Epithelial cell of prostate (primary cell): ENCODE results near the gene LIMS4.
"Not testable (repeated sequence)": the region's sequence is repeated elsewhere in the genome, so short reads cannot be mapped to it uniquely, and the experiment has no call there.

Source experiments
- DNase-seq: peaks from one replicate; pipeline ENCODE4 v3.0.0-alpha.2; 2011; ENCODE audit warnings: low read depth, low spot score
- H3K27ac ChIP-seq: fragments of 450-650 bp; 2 replicates; pipeline ENCODE4 v1.5.1; 2017; ENCODE audit warnings: mild to moderate bottlenecking

LIMS4 gene, protein sequence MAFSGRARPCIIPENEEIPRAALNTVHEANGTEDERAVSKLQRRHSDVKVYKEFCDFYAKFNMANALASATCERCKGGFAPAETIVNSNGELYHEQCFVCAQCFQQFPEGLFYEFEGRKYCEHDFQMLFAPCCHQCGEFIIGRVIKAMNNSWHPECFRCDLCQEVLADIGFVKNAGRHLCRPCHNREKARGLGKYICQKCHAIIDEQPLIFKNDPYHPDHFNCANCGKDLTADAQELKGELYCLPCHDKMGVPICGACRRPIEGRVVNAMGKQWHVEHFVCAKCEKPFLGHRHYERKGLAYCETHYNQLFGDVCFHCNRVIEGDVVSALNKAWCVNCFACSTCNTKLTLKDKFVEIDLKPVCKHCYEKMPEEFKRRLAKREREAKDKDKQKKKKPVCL

DNA sequence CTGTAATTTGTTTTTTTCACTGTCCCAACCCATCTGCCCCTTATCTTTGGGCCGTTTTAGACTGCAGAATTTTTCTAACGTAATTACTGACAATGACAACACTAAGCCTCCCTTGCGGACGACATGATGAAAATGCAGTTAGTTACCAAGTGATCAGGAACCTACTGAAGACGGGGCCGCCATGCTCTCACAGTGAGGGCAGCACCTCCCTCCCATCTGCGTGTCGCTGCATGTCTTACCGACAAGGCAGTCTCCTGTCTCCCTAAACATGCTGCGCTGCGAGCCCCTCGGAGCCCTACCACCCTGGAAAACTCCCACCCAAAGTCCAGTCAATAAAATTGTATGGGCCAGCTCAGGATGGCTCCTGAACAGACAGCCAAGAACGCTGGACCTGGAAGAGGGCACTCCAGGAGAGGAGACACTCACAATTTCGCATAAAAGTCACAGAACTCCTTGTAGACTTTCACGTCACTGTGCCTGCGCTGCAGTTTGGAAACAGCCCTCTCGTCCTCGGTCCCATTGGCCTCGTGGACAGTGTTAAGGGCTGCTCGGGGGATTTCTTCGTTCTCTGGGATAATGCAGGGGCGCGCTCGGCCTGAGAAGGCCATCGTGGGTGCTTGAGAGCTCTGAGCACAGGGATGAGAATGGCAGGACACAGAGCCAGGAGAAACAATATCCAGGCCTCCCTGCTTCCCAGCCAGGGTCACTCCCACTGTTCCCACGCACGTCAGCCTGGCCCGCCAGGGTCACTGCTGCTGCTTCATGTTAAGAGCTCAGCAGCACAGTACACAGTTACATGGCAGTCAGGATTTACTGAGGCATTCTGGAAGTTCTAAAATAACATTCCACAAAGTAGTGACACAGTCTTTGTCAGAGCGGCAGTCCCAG is at the start of gene LIMS4:
Gene LIMS4 (minus strand): TSS at position 646 of the 888 bp plus-strand sequence. CDS start 38 bp downstream, at position 608.
- not testable (repeated sequence) for H3K27ac ChIP-seq, DNase-seq

DNA sequence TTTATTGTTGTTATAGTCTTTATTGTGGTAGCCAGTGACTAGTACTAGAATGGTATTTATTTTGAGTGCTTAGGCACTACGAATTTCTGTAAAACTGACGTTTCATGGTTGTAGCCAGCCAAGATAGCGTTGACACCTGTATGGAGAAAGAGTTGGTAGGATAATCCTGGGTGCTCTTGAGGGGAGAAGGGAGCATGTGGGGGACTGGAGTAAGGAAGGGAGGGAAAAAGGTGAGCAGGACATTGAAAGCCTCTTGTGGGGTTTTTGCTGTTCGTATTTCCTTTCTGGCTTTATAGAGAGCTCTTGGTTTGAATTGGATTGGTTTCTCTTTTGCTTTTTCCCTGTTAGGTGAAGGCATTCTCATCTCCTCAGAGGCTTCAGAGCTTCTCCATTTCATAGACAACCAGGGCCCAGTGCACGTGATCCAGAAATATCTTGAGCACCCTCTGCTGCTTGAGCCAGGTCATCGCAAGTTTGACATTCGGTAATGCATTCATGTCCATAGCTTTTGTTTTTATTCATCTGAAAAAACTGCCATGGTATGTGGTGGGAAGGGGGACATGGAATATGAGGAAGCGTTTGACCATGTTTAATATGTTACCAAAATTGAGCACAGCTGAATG is 27.2 kb upstream of the LIMS4 start:
- H3K27ac ChIP-seq, DNase-seq: not testable (repeated sequence)

DNA sequence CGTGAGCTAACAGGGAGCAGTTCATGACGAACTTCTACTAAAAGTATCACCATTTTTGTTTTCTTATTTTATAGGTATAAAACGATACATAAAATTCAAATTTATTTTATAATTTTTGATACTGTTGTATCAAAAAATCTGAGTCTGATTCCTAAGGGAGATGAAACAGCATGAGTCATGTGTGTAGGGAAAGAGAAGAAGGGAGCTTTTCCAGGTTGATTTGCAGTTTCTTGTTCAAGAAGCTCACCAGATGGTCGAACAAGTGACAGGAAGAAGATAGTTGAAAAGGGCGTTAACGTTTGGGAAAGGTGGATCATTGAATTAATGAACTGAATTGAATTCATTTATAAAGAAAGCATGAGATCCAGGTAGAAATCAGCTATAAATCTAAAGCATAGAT is 23.4 kb upstream of the LIMS4 start:
- not testable (repeated sequence) for H3K27ac ChIP-seq, DNase-seq

DNA sequence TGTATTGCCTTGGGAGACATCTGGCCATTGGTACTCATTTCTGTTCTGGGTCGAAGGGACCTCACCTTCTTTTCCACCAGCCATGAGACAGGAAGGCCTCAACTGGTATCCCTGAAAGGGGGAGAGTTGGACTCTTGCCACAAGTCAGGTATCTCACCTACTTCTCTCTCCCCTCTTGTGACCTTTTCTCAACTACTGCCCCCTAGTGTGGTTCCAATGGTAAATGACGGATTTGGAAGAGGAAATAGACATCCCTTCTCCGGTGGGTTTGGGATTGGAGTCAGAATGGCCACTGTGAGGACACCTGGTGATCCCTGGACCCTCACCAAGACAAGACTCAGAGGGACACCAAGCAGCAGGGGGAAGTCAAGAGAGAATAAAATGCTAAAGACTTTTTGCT is 21.9 kb upstream of the LIMS4 start:
- DNase-seq, H3K27ac ChIP-seq: not testable (repeated sequence)

DNA sequence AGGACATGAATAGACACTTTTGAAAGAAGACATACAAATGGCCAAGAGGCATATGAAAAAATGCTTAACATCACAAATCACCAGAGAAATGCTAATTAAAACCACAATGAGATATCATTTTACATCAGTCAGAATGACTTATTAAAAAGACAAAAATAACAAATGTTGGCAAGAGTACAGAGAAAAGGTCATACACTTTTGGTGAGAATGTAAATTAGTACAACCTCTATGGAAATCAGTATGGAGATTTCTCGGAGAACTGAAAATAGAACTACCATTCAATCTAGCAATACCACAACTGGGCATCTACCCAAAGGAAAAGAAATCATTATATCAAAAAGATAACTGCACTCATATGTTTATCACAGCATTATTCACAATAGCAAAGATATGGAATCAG is 16.4 kb upstream of the LIMS4 start:
- not testable (repeated sequence) for H3K27ac ChIP-seq, DNase-seq

DNA sequence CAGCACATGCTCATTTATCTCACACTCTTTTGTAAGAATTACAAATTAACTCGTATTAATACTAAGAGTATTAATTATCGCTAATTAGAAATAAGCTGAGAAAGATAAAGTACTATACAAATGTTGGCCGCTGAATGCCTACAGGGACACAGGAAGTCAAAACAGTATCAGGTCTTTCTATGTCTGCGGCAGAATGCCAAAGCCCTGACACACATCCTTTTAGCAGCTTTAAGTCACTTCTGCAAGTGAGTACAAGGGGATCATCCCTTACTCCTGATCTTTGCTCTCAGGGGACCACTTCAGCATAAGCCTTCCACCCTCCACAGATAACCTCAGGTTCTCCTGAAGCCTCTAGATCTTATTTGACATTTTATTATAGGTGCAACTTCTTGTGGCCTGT is 10.1 kb upstream of the LIMS4 start:
- DNase-seq, H3K27ac ChIP-seq: not testable (repeated sequence)

DNA sequence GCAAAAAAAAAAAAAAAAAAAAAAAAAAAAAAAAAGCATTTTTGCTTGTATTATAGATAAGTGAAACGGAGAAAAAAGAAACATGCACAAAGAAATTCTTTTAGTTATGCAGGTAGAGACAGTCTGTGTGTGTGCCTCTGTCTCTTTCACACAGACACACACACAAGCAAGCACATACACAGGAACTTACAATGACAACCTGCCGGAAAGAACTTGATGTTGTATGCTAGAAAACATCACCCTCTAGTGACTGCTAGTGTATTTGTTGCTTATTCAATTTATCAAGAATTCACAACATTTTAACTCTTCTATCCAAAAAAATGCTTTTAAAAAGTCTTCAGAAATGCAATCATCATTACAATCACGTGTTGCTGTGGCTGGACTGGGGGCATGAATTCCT is 8.6 kb upstream of the LIMS4 start:
- not testable (repeated sequence) for H3K27ac ChIP-seq, DNase-seq

DNA sequence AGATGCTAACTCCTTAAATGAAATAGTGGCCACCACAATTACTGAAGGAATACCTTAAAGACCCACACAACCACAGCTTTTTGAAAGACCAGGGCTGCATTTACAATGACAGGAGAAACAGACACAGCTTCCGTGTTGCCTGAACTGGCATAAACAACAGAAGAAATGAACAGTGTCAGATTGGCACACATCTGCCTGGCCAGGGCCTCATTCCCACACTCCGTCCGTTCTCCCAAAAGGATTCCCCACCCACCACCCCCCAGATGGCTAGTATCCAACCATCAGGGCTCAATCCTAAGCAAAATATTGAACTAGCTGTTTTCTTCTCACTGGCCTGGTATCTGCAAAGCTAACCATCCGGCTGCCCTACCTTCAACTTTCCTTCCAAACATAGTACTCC is 7.5 kb upstream of the LIMS4 start:
- not testable (repeated sequence) for H3K27ac ChIP-seq, DNase-seq

DNA sequence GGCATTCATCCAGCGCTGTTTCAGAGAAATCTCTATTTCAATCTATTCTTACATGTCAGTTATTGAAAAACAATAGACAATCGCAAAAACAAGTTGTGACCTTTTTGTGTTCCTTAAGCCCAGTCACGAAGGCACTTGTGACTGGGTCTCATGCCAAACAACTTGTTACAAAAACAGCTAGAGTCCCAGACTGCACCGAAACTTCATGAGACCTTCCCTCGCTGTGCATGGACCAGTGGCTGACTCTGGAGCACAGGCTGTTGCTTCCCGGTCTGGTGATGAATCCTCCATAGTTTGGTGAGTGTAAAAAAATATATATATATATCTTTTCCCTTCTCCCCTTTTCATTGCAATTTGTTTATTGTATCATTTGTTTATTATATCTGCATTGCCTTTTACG is 4.8 kb upstream of the LIMS4 start:
- H3K27ac ChIP-seq, DNase-seq: not testable (repeated sequence)

DNA sequence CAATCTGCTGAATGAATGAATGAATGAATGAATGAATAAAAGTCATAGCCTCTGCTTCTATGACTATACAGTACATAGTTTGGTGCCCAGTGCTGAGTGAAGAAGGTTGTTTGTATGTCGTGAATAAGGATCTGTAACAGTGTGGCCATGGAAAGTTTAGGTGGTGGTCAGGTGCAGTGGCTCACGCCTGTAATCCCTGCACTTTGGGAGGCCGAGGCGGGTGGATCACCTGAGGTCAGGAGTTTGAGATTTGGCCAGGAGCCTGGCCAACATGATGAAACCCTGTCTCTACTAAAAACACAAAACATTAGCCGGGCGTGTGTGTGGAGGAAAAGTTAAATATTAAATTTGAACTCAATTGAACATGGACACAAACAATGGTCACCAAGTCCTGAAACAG is 4.3 kb upstream of the LIMS4 start:
- not testable (repeated sequence) for DNase-seq, H3K27ac ChIP-seq

DNA sequence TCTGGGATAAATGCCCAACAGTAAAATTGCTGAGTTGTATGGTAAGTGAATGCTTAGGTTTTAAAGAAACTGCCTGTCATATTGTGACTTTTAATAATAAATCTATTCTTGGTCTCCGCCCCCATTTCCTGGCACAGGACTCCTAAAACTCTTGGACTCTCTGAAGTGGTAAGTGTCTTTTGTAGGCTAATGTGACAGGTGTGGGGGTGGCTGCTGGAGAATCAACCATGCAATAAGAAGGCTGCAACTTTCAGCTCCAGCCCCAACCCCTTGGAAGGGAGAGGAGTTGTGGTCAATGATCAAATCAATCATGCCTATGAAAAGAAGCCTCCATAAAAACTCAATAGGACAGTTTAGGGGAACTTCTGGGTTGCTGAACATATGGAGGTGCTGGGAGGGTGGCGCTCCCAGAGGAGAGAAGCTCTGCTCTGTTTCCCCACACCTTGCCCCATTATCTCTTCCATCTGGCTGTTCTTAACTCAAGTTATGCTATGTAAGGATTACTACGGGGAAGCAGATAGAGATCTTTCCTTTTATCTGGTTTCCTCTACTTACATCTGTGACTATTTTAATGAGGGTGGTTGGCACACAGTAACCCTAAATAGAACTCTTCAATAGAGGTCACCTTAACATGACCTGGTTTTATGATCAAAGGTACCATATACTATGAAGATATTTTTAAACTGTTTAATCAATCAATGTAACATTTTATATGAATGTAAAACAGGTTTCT is 3.2 kb upstream of the LIMS4 start:
- H3K27ac ChIP-seq, DNase-seq: not testable (repeated sequence)

DNA sequence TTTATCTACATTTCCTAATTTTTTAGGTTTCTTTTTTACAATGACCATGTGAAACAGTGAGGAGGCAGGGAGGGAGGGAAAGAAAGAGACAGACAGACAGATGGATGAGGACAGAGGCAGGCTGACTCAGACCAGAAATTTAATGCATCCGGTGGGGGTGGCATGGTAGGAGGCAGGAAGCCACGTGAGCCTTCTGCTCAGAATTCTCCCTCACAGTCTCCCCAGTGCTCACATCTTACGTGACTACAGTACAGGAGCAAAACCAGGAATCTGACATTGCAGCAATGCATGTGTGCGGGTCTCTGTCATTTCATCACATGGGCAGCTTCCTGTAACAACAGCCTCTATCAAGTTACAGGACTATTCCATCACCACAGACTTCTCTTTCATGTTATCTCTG is 2.3 kb upstream of the LIMS4 start:
- not testable (repeated sequence) for DNase-seq, H3K27ac ChIP-seq

DNA sequence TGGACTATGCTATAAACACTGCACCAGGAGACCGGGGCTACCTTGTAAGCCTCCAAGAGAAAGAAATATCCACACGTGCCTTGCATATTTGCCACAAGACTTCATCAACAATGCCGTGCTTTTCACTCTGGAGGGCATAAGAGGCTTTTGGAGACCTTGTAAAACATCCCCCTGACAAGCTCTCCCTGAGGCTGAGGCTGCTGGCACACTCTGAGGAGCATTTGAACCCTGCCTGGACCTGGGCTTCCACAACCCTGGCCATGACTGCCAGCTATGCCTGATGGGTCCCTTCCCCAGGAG is 393 bp upstream of the LIMS4 start:
- not testable (repeated sequence) for DNase-seq, H3K27ac ChIP-seq

DNA sequence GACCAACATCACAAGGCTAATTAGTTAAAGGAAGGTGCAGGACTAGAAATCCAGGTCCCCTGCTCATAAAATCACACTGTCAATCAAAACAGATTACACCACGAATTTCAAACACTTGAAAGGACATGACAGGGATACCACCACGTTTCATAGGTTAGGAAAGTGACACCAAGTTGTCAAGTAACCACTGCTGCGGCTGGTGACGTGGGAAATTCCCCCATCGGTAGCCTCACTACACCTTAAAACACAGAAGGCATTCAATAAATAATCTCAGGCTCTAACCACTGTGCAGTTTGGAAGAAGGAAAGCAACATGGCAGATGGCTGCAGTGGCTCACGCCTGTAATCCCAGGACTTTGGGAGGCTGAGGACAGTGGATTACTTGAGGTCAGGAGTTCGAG is 3.7 kb downstream of the LIMS4 start:
- H3K27ac ChIP-seq, DNase-seq: not testable (repeated sequence)

DNA sequence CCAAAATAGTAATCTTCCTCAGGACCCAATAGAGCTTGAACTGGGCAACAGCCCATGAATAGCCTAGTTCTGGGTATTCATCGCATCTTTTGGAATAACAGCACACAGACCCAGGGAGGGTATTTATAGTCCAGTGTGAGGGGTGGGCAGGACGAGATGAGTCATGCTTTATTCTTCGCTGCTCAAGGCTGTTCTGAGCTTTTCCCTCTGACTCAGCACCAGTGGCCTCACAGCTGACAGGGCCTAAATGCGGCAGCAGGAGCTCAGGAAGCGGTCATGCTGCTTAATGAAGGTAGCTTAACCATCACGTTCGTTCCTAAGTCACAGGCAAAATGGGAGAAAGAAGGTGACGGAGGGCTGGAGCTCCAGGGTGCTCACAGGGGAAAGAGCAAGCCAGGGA is 7.3 kb downstream of the LIMS4 start:
- not testable (repeated sequence) for DNase-seq, H3K27ac ChIP-seq

DNA sequence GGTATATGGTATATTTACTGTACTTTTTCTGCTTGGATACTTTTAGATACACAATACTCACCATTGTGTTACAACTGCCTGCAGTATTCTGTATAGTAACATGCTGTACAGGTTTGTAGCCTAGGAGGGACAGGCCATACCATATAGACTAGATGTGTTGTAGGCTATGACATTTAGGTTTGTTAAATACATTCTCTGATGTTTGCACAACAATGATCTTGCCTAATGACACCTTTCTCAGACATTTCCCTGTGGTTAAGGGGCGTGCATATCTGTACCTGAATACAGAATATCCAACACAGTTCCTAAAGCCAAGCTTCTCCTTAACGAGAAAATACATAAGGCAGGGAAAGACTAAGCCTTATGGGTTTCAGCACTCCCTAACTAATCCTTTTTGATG is 10.2 kb downstream of the LIMS4 start:
- DNase-seq, H3K27ac ChIP-seq: not testable (repeated sequence)

DNA sequence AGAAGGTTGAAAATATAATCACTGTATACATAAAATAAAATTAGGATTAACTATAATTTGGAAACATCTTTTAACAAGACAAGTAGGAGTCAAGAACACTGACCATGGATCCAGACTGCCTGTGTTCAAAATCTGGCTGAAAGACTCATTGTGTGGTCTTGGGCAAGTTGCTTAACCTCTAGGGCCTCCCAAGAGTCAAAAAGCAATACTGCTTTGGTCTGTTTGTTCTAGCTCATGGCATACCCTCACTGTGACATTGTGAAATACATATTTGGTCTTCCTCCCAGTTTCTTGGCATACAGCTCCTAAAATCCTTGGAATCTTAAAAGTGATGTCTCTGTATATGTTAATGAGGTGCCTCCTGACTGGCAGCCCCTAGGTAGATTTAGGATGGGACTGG is 12.3 kb downstream of the LIMS4 start:
- not testable (repeated sequence) for DNase-seq, H3K27ac ChIP-seq

DNA sequence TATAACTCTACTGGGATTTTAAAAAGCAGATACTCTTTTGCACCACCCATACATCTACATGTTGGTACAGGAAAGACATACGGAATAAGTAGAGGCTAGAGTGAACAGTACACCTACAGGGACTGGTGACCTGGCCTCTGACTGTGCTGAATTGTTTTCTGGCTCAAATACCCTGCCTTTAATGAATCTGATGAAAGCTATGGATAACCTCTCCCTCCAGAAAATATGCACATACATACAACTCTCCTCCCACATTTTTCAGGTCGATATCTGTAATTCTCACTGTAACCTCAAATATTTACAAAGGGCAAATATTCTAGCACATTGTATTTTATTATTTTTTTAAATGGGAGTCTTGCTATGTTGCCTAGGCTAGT is 15.4 kb downstream of the LIMS4 start:
- DNase-seq, H3K27ac ChIP-seq: not testable (repeated sequence)

DNA sequence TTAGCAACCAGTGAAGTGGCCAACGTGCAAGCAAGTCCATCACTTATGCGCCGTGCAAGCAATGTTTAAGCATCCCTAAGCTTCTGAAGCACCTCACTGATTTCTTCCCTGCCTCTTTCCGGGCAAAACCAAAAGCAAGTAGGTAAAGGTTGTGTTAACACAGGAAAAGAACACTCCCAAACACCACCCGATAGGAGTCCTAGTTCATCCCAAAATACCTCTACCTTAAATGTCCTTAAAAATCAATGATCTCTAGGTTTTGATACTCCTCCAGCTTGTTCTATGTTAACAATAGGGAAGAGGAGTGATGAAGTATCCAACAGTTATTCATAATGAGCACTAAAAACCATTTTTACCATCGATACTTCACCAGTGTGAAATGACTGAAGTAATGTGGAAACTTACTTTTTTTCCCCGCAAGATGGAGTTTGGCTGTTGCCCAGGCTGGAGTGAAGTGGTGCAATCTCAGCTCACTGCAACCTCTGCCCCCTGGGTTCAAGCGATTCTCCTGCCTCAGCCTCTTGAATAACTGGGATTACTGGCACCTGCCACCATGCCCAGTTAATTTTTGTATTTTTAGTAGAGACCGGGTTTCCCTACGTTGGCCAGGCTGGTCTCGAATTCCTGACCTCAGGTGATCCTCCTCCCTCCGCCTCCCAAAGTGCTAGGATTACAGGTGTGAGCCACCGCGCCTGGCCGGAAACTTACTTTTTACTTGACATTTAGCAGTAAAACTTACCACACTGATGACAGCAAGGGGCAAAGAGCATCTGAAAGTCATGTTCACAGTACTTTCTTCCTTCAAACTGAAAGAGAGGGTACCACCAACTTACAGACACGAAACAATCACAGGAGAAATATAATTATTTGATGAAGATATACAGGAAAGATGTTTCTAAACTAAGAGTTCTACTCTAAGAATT is 16.1 kb downstream of the LIMS4 start:
- H3K27ac ChIP-seq, DNase-seq: not testable (repeated sequence)
